Activated CD8-positive, alpha-beta memory T cell treated with anti-CD3 and anti-CD28 coated beads for 24 hours (primary cell): ENCODE data around the gene KIAA1210.
A peak's percentile ranks its signal among the peaks of the same experiment; 100 is the strongest.

Experiments
- DNase-seq: peaks from one replicate; pipeline ENCODE4 v3.0.0-alpha.2; 2020

Gene KIAA1210

GRCh38 chrX:119127650-119128049 is at the start of gene KIAA1210:
Gene KIAA1210, minus strand, starts transcription at chrX:119127812. Its CDS starts 4,170 bp downstream, at chrX:119123642.
- DNase-seq, result no peak

DNA sequence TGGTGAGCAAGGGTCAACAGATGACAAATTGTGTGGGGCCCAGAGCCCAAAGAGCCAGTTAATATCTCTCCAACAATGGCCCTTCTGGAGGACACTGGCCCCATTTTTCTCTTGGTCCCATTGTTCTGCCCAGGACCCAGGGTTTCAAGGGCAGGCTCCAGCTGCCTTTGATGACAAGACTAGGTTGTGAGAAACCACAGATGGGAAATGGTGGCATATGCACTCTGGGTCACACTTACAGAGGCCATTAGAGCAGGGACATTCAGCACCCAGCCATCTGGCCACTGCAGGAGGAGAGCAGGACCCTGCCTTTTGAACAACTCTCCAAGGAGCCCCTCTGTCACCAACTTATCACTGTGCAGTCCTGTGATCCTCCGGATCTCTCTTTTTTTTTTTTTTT is 49.7 kb upstream of the KIAA1210 start:
- no peak for DNase-seq

- no peak for DNase-seq
Observed at GRCh38 chrX:119174900-119175299, 47.3 kb upstream of the KIAA1210 start.

GRCh38 chrX:119168104-119168503 is 40.5 kb upstream of the KIAA1210 start:
- DNase-seq, result no peak

DNA sequence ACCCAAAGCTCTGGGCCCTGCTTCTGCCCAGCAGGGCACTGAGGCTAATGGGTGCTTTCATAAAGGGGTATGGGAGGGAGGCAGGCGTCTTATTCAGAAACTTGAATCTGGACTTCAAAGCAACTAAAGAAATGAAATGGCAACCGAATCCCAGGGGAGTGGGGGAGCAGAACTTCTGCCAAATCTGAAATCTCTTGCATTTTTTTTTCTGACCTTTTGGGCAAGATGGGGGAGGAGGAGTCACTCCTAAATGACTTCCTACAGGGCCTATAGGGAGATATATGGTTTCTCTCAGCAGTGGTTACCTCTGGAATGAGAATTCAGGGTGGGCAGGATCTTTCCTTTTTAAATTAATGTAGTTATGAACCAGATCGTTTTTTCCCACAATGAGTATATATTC is 30.6 kb upstream of the KIAA1210 start:
- no peak for DNase-seq

GRCh38 chrX:119156241-119156640 is 28.6 kb upstream of the KIAA1210 start:
- no peak for DNase-seq

GRCh38 chrX:119155416-119156035 is 27.9 kb upstream of the KIAA1210 start:
- no peak for DNase-seq

DNA sequence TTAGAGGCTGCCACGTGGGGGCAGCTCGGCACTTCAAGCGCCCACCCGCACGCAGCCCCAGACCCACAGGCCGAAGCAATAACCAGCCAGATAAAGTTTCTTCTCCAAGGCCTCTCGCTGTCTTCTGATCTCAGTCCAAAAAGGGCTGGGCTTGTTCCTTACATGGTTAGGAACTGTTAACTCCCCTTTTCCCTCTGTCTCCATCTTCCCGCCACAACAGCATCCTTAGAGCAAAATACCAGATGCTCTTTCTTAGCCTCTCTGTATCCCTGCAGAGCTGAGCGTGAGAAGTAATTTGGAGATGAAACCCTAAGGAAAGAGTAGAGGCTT is 23.4 kb upstream of the KIAA1210 start:
- no peak for DNase-seq

- DNase-seq, result no peak
Observed at GRCh38 chrX:119150163-119151050, 22.8 kb upstream of the KIAA1210 start.

DNA sequence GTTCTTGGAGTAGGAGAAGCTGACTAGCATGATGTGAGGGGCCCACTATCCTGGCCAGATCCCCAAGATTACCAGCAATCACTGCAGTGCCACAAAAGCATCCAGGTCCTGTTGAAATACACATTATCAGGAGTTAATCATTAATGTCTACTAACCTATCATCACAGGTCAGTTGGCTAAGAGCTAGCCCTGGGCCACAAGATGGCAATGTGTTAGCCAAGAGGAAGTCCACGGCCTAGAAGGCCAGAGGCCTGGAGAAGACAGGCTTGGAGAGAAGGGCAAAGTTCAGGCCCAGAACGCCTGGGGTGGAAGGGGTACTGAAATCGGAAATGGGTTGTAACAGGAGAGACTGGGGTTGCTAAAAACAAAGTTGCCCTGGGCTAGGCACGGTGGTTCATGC is 19.9 kb upstream of the KIAA1210 start:
- no peak for DNase-seq

- DNase-seq, result no peak
Observed at GRCh38 chrX:119145241-119145653, 17.6 kb upstream of the KIAA1210 start.

GRCh38 chrX:119134466-119134865 is 6.9 kb upstream of the KIAA1210 start:
- DNase-seq, result no peak

DNA sequence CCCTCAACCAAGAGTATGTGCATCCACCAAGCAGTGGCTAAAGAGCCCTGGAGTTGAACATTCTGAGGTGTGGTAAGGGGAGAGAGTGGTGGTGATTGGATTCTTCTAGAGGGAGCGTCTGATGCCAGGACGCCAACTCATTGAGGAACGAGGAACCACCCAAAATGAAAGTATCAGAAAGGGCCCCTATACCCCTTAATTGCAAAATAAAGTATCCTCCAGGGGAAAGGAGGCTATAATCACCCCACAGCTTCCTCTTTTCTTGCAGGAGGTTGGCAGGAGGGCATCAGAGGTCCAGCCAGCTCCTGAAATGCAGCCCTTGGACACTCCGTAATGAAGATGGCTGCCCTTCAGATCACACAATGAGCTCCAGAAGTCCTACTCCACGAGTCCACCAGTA is 5.3 kb upstream of the KIAA1210 start:
- DNase-seq, result no peak

DNA sequence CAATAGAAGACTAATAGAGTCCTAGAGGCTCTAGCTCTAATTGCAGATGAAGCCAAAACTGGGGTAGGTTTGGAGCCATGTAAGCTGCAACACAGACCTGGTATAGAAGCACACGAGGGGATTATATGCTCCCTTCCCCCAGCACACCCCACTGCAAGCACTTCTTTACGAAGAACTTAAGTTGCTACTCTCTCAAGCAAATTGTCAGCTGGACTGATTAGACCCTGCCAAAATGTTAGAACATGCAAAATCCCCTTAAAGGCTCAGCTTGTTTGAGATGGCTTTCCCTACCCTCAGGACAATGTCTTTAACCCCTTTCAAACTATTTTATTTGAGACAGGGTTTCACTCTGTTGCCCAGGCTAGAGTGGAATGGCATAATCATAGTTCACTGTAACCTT is 4.7 kb upstream of the KIAA1210 start:
- no peak for DNase-seq

GRCh38 chrX:119130911-119131310 is 3.3 kb upstream of the KIAA1210 start:
- no peak for DNase-seq

- no peak for DNase-seq
Observed at GRCh38 chrX:119121341-119121740, 6.3 kb downstream of the KIAA1210 start.

GRCh38 chrX:119118780-119119395 is 8.7 kb downstream of the KIAA1210 start:
- DNase-seq, result peak; percentile 78

- DNase-seq, result no peak
Observed at GRCh38 chrX:119107206-119107605, 20.4 kb downstream of the KIAA1210 start.

- DNase-seq, result no peak
Observed at GRCh38 chrX:119105826-119106225, 21.8 kb downstream of the KIAA1210 start.

DNA sequence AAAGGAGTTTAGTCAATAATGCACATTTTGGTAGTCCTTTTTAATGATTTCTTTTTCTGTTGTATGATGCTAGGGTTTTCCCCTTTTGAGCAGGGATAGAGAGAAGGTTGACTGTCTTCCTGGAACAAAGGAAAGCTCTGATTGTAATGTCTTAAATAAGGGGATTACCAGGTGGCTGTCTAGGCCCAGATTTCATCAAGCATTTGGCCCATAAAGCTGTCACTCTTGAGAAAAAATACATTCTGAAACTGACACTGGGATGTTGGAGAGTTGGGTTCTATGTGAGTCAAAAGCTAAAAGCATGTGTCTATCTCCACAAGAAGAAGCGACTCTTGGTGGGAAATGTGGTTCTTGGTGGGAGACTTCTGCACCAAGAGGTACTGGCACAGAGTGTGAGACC is 26.4 kb downstream of the KIAA1210 start:
- DNase-seq, result no peak

DNA sequence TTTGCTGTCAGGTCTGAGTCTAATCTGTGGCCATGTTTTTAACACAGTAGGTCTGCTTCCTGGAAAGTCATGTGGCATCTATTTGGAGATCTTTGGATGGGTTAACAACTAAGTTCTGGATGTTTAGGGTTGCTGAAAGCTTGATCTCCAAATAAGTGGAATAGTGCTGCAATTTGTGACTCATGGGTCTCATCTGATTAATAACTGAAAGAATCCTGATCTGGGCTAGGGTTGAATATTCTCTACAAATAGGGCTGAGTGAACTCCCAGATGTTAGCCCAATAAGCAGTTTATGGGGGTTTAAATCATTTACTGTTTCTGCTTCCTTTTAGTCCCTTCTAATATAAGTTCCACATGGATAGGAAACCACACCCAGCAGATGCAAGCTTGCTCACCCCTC is 31.7 kb downstream of the KIAA1210 start:
- DNase-seq, result no peak

GRCh38 chrX:119094819-119095218 is 32.8 kb downstream of the KIAA1210 start:
- no peak for DNase-seq

DNA sequence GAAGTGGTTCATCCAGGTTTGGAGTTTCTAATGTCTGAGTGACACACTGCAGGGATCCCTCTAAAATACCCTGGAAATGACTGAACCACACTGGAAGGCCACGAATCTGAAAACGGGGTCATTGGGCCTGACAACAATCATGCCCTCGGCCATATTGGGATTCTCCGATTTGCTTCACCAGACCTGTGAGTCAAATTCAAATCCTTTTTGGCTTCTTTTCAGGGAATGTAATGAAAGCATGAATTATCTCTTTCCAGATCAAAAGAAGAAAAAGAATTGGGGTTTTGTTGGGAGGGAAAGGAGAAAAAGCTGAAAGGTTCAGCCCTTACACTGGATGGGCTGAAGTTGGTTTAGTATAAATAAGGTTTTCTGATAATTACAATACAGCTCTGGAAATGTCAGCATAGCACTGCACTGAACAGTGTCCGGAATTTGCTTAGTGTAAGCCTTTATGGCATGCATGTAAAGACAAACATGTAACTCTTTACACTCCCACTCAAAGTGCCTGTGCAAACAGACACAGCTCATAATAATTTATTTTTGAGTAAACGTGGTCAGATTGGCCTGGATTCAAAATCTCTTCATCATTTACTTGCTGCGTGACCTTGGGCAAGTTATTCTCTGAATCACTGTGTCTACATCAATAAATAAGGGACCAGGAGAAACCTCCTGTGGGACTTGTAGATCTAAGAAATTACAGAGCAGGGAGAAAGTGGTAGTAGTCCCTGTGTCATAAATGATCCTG is 33.4 kb downstream of the KIAA1210 start:
- no peak for DNase-seq
